Suppressor macrophage treated with lipopolysaccharide for 4 hours (primary cell): ENCODE data around the gene FHL2.

Source experiments
- DNase-seq: peaks from one replicate; pipeline ENCODE4 v3.0.0-alpha.2; 2020

The FHL2 gene

DNA sequence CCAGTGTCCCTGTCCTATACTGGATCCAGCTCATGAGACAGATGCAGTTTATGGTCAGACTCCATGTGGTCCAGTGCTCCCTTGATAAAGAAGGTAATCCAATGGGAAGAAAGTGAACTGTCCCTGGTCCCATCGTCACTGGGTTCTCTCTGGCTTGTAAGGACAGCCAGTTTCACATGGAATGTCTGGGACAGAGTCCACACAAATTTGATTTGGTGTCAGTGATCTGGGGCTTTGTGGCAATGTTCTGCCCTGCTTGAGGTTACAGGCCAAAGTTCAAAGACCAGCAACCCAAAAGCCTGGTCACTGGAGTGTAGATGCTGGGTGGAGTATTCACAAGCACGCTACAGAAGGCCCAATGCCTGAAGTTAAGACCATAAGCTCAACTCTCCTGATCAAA lies 22.2 kb upstream of the FHL2 start:
- DNase-seq: no peak

DNA sequence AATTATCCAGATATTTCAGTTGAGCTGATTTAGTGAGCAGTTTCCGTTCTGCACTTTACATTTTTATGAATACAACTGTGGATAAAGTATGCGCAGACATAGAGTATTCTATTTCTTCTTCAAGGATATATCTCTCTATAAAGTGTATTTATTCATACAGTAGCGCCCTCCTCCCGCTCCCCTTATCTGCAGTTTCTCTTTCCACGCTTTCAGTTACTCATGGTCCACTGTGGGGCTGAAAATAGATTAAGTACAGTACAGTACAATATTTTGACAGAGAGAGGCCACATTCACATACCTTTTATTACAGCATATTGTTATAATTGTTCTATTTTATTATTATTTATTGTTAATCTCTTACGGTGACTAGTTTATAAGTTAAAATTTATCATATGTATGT lies 19.7 kb upstream of the FHL2 start:
- no peak for DNase-seq

DNA sequence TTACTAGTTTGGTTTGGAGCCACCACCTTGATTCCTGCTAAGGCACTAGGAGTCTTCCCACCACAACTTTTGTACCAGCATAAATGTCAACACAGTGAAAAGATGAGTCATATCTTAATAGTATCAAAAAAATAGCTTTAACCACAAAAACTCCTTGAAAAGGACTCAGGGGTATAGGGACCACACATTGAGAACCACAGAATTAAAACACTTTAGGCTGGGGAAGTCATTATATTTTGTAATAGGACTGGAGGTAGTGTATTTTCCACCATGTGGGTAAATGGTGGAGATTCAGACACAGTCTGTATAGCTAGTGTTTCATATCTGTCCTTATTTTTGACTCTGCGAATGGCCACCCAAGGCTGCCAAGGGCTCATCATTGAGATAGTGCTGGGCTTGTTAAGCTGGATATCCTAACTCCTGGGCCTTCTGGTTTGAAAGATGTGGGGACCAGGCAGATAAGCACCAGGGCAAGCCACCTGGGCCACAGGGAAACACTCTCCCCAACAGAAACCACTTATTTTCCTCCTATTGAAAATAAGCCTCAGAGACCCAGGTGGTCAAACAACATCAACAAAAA lies 19.1 kb upstream of the FHL2 start:
- no peak for DNase-seq

DNA sequence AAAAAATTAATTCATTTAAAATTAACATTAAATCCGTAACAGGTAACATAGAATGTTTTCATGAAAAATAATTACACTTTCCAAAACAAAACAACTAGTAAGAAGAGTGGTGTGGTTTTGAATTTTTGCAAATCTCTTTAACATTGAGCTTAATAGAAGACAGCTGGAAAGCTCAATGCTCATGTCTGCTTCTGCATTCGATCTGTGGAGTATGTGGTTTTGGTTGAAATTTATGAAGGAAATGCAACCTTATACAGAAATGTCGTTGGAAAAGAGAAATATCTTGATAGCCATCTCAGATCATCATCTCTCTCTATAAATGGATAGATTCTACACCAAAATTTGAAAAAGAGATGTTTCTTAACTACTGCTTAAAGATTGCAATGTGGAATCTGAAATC lies 17.3 kb upstream of the FHL2 start:
- no peak for DNase-seq

DNA sequence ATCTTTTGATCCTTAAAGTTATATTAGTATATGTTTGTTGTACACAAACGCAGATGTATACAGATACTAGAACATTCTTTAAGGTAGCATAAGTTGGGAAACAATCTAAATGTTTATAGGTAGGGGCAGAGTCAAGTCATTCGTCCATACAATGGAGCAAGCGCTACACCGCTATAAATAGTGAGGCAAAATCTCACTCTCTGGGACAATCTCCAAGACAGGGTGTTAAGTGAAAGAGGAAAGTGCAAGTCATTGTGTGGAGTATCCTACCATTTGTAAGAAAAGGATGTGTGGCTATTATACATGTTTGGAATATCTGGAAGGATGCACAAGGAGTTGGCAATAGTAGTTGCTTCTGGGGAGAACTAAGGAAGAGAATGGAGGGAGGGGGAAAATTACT lies 16.2 kb upstream of the FHL2 start:
- DNase-seq: no peak

DNA sequence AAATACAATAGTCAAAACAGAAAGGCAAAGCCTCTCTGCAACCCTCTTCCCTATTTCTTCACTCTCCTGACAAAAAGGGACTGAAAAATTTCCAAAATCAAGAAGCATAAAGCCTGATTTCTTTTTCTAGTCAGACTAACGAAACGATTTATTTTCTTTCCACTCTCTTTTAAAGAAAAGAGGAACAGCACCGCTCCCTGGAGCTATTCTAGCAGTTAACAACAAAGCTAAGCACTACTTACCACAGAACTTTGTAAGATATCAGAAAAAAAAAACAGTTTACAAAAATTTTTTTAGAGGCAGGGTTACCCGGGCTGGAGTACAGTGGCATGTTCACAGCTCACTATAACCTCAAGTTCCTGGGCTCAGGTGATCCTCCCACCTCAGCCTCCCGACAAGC lies 14.4 kb upstream of the FHL2 start:
- no peak for DNase-seq

DNA sequence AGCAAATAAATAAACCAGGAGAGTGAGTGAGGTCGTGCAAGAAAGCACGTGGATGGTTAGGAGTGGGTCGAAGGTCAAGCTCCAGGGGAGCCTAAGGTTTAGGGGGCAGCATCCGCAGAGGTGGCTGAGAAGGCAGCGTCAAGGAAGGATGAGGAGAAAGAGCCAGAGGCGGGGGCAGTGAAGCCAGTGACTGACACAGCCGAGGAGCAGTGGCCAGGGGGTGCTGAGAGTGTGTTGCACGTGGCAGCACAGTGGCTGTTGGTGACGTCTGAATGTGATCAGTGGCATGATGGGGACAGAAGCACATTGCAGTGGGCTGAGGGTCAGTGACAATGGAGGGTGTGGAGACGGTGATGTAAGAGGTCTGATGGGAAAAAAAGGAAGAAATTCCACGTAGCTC lies 13.7 kb upstream of the FHL2 start:
- DNase-seq: no peak

DNA sequence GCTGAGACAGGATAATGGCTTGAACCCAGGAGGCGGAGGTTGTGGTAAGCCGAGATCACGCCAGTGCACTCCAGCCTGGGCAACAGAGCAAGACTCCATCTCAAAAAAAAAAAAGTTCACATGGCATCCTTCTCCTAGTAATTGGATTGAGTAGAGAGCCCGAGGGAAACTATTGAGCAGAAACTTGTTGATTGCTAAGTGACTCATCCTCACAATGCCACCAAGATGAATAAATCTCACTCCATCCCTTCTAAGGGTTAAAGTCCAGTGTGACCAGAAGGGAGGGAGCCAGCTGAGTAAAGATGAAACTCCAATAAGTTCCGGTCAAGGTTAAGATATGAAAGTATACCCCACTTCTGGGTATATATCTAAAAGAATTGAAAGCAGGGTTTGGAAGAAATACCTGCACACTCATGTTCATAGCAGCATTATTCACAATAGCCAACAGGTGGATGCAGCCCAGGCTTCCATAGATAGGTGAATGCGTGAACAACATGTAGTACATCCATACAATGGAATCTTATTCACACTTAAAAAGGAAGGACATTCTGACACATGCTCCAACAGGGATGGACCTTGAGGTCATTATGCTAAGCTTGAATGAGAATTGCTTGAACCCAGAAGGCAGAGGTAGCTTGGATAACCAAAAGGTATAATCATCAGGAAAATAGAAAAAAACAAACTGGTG lies 13.0 kb upstream of the FHL2 start:
- DNase-seq: no peak

DNA sequence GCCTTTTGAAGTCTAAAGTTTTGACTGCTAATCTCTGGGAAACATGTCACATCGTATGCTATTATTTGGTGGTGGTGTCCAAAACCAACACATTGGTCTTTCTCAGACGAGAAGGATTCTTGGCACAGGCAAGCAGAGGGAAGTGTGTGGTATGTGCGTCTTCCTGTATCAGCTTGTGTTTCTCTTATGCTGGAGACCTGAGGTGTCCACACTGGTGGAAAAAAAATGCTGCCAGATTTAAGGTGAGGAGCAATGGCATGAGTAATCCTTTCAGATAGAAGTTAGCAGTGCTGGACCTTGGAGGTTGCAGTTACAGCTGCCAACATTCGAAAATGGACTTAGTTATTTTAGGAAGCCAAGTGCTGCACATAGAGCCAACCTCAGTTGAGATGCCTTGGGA lies 11.7 kb upstream of the FHL2 start:
- no peak for DNase-seq

DNA sequence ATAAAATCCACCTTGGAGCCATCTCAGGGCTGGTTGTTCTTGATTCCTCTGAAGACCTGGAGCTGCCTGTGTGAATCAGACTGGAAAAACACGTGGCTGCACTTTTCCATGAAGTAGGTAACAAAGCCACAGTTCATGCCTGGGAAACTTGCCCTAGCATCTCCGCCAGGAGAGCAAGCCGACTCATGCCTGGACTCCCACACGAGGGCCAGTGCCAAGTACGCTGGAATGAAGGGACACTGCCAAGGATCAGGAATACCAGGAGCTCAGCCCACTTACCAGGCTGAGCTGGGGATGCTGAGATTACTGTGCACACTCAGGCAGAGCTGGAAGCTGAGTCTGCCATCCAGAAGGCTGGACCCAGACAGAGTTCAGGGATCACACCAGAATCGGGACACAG lies 10.9 kb upstream of the FHL2 start:
- DNase-seq: no peak

DNA sequence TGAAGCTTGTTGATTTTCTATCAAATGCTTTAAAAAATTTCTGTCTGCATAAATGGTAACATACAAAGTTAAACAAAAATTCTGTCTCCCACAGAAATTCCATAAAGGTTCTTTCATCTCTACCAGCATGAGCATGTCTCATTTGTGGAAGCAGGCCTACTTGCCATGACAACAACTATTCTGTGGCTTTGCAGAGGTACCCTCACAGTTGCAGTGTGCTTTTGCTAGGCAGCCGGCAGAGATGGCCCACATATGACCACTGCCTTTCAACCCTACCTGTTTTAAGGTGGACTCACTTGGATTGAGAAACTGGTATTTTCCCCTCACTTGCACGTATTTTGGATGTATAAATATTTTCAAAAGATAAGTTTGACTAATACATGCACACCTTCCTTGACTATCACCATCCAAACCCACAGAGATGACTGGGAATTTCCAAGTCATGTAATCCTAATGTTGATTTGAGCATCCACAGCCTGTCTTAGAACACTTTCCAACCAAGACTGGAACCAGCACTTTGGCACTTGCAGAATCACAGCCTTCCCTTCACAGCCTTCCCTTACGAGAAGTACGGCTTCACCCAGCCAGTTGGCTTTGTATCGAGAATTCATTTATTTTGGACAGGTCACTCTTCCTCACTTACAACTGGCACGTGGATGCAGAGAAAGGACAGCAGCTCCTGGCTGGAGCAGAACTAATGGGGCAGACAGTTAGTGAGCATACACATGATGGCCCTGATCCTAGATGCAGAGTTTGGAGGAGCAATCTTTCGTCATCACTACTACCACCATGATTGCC lies 9.3 kb upstream of the FHL2 start:
- DNase-seq: no peak

DNA sequence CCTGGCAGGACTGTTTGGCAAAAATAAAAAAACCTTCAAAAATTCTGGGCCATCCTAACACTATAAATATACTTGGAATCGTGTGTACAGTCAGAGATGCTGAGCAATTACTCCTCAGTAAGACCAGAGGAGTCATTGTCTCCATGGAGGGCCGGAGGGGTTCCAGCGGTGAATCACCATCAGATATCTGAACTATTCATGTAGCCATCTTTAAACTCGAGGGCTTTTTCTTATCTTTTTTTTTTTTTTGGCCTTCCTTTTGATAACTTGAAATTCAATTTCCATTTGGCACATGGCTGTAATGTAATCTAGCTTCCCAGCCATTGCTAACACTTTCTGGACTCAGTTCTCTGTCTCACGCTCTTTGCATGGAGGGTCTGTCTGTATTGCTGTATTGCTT lies 7.4 kb upstream of the FHL2 start:
- DNase-seq: no peak

DNA sequence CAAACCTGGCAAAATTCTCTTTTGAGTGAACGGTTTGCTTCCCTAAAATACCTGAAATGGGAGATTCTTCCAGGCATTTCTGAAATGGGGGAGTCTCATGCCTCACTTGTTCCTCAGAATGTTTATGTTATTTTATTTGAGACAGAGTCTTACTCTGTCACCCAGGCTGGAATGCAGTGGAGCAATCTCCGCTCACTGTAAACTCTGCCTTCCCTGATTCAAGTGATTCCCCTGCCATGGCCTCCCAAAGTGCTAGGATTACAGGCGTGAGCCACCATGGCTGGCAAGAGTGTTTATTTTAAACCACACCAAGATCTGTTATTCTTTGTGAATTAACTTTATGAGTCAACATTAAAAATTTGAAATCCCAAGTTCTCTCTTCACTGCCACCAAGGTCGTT lies 6.4 kb upstream of the FHL2 start:
- DNase-seq: no peak

DNA sequence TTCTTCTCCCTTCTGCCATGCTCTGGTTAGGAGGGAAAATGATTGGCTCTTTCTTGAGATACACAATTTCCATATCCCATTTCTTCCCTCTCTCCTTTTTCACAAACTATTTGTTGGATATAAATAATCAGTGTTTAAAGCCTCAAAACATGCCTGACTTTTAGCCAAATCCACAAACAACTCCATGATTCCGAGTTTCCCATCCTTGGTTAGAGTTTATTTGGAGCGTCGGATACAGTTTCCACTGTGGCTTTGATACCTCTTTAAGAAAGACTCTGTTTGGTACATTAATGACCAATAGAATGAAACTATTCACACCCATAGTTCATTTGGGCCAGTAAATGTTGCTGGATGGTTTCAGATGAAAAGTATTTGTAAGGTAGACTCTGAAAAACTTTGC lies 5.9 kb upstream of the FHL2 start:
- DNase-seq: no peak

DNA sequence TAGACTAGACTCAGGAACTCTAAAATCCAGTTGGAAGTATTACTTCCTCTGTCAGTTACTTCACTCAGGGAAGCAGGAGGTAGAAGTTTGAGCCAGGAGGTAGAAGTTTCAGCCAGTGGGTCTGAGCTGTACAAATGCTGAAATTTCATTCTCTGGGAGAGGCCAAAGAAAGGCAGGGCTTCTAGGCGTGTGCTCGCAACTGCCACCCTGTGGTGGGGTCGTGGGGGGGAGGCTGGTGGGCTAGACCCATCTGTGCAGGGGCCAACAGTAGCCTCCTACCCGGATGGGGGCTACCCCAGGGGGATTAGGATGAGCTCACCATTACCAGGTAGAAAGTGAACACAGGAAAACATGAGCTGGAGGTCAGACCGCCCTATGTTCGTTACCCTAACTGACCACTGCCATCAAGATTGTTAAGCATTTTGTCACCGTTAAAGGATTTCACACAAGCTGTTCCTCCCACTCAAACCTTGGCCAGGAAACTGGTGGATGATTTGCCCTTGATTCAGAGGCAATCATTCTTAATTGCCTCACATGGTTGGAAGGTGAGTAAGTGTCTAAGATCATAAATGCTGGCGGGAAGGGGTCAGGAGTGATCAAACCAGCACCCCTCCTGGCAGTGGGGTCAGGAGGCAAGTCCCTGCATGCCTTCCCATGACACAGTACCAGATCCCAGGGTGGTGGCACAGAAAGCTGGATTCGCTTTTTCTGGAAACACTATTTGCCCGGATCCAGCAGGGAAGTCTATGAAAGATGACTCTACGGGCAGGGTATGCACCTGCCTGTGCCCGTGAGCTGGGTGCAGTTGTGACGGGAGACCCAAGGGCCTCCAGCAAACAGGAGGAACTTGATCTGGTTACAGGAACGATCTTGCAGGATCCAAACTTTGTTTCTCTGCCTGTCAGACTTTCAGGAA lies 5.2 kb upstream of the FHL2 start:
- no peak for DNase-seq

DNA sequence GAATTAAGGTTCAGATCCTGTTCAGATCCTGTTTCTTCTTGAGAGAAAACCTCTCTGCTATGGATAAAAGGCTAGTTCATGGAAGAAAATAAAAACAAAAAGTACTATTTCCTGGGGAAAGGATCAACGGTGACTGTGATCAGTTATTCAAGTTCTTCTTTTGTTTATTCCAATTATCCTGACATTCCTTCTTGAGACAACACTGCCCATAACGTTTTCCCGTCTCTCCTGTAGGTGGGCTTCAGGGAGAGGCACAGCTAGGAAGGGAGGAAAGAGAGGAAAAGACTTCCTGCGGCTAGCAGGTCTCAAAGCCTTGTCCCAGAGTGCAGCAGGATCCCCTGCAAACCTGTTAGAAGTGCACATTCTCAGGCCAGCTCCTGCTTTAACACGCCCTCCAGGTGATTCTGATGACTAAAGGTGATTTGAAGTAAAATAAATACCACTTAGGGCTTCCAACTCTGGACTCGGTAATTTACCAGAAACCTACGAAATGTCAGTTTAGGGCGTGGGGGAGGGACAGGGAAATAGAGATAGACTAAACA lies 4.5 kb upstream of the FHL2 start:
- DNase-seq: no peak

DNA sequence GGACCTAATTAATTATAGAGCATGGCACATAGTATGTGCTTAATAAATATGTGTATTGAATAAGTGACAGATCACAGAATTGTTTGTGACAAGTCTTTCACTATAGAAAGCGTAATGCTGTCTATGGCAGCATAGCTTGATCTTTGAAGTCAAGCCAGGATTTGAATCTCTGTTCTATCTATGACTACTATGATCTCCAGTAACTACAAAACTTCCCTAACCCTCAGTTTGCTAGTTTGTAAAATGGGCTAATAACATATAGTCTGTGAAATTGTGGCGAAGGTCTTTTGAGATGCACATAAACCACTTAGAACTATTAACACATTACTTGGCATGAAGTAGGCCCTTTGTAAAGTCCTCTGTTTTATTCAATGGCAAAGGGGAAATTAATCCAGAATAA lies 4.0 kb upstream of the FHL2 start:
- no peak for DNase-seq

DNA sequence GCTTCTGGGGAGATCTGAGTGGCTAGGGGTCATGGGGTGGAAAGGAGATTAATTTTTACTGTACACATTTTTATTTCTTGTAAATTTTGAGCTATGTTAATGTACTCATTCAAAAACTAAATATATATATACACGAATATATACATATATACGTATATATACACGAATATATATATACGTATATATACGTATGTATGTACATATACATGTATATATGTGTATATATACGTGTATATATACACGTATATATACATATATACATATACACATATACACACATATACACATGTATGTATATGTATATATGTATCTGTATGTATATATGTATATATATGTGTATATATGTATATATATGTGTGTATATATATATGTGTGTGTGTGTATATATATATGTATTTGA lies 3.0 kb upstream of the FHL2 start:
- no peak for DNase-seq

DNA sequence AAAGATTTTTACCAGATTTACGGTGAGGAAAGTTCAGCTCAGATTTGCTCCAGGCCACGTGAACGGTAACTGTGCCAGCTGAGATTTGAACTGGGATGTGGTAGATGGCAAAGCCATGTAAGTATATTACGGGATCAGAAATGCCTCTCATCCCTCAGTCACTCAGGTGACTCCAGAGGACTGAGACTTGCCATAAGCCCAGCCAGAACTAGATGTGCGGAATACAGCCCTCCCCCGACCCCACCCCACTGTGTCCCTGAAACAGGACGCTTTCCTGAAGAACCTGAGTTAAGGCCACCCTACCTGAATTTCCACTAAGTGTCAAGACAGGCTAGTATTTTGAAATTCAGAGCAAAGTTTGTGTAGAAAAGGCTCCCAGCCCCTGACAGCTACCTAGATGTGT lies 1.3 kb upstream of the FHL2 start:
- DNase-seq: no peak

DNA sequence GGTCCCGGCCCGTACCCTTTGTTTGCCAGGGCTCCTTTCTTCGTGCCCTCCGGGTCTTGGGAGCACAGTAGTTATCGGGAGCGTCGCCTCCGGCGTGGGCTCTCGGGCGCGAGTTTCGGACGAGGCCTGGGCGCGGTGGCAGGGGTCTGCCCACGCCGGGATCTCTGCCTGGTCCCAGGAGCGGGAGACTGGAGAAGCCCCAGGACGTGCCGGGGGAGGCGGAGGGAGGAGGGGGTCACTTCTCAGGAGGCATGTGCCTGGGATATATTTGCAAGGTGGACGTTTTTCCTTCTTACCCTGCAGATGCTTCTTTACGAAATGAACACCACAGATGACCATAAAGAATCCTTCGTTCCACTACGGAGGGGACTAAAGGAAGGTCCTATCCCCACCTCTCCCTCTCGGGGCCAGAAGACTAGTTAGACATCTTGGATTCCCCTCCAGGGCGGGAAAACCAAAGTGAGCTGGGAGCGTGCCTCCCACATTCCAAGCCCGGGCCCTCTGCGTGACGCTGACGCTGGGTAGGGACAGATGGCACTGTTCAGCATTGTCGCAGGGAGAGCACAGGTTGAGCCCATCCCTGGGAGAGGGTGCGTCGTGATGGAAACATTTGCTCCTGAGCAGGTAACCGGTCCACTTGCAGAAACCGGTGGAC lies 483 bp upstream of the FHL2 start:
- no peak for DNase-seq

DNA sequence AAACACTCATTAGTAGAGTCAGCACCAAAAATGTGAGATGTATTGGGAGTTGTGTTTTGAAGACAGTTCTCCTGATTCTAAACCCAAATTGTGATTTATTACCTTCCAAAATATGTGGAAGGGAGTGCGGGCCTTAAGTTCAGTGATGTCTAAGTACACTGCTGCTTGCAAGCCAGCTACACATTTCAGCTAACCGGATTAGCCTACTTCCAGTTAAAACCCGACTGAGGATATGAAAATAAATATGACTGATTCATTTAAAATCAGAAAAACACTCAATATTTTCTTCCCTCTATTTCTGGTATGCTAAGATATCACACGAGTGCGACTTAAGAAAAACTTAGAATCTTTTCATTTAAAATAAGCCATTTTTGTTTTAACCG lies 907 bp downstream of the FHL2 start:
- no peak for DNase-seq

DNA sequence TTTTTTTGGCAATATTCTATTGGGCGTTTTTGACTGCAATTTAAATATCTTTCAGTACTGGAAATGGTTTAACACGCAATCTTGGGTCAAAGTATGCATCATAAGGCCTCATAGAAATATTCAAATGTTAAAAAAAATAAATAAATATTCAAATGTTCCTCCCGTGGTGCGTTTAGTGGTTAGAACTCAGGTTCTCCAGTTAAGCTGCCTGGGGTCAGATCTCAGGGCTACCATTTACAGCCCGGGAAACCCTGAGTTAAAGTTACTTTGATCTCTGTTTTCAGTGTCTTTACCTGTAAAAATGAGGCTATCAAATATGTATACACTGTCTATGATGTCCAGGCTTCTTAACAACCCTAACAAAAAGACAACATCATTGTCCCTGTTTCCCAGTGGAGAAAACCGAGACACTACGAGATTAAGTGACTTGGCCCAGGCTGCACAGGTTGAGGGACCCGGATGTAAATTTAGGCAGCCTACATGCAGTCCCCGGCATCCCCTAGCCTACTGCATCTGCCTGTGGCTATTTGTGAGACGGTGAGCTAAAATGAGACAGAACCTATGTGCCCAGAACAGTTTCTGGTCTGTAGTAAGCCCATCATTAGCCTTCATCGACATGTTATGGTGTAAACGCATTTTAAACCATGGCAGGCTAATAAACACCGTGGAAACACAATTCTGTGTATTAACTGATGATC lies 1.7 kb downstream of the FHL2 start:
- DNase-seq: no peak
